NT2/D1 (cell line): ENCODE data around the gene TARBP2.

Experiments used
- DNase-seq: peaks from one replicate; pipeline ENCODE4 v3.0.0-alpha.2; 2011; ENCODE audit warnings: low read depth, low spot score
- H3K27me3 ChIP-seq: 2 replicates; pipeline ENCODE4 v1.6.0; 2011; ENCODE audit warnings: mild to moderate bottlenecking; ENCODE audit not compliant: insufficient read length, insufficient read depth
- H3K36me3 ChIP-seq: 2 replicates; pipeline ENCODE4 v1.6.1; 2011; ENCODE audit warnings: mild to moderate bottlenecking, low read length, mixed read lengths; ENCODE audit not compliant: insufficient read depth, insufficient read length
- H3K4me1 ChIP-seq: 2 replicates; pipeline ENCODE4 v1.5.1; 2011; ENCODE audit not compliant: insufficient read depth, insufficient read length
- H3K4me3 ChIP-seq: 2 replicates; pipeline ENCODE4 v1.5.1; 2011; ENCODE audit warnings: low read depth; ENCODE audit not compliant: insufficient read length
- H3K9ac ChIP-seq: 2 replicates; pipeline ENCODE4 v1.6.0; 2011; ENCODE audit warnings: low read depth; ENCODE audit not compliant: insufficient read length
- H3K9me3 ChIP-seq: 2 replicates; pipeline ENCODE4 v1.5.1; 2011; ENCODE audit warnings: mild to moderate bottlenecking, low read length; ENCODE audit not compliant: insufficient read depth
- SUZ12 ChIP-seq: IDR thresholded peaks from 2 replicates; pipeline ENCODE4 v1.6.1; 2011; ENCODE audit not compliant: insufficient read length, insufficient read depth; ENCODE audit errors: extremely low read depth
- YY1 ChIP-seq: IDR thresholded peaks from 2 replicates; pipeline ENCODE4 v1.6.1; 2011; ENCODE audit not compliant: insufficient read length, insufficient read depth
- ZNF274 ChIP-seq: IDR thresholded peaks from 2 replicates; pipeline ENCODE4 v1.6.1; 2011; ENCODE audit warnings: mild to moderate bottlenecking, low read depth, low read length

Gene TARBP2

GRCh38 chr12:53466640-53467039 lies 34.4 kb upstream of the TARBP2 start:
- no peak overlapping the region for H3K9ac ChIP-seq
- H3K9me3 ChIP-seq: no peaks in the 10 kb centered on the region
- no peaks in the 10 kb centered on the region for H3K27me3 ChIP-seq
- H3K4me3 ChIP-seq: no peak overlapping the region
- H3K36me3 ChIP-seq: peaks cover 97% of the 10 kb centered on the region
- TF ChIP-seq SUZ12 (no peak), ZNF274 (no peak), YY1 (no peak)
- no peak for DNase-seq
- H3K4me1 ChIP-seq: peaks cover 7% of the 10 kb centered on the region

GRCh38 chr12:53467082-53467481 lies 34.0 kb upstream of the TARBP2 start:
- no peak overlapping the region for H3K4me3 ChIP-seq
- no peaks in the 10 kb centered on the region for H3K27me3 ChIP-seq
- no peak overlapping the region for H3K9ac ChIP-seq
- H3K4me1 ChIP-seq: peaks cover 7% of the 10 kb centered on the region
- H3K9me3 ChIP-seq: no peaks in the 10 kb centered on the region
- DNase-seq: no peak
- H3K36me3 ChIP-seq: peaks cover 97% of the 10 kb centered on the region
- TF ChIP-seq YY1: no peak
- TF ChIP-seq SUZ12: no peak

- TF ChIP-seq ZNF274 (no peak), YY1 (no peak), SUZ12 (no peak)
- DNase-seq: no peak
- H3K36me3 ChIP-seq: peaks cover 96% of the 10 kb centered on the region
- no peak overlapping the region for H3K4me3 ChIP-seq
- no peaks in the 10 kb centered on the region for H3K27me3 ChIP-seq
- H3K4me1 ChIP-seq: peaks cover 9% of the 10 kb centered on the region
- no peak overlapping the region for H3K9ac ChIP-seq
- H3K9me3 ChIP-seq: no peaks in the 10 kb centered on the region
These were observed 33.2 kb upstream of the TARBP2 start for GRCh38 chr12:53467880-53468279.

- peaks cover 9% of the 10 kb centered on the region for H3K4me1 ChIP-seq
- H3K36me3 ChIP-seq: peaks cover 94% of the 10 kb centered on the region
- H3K27me3 ChIP-seq: no peaks in the 10 kb centered on the region
- no peak for DNase-seq
- H3K9ac ChIP-seq: no peak overlapping the region
- no peak for TF ChIP-seq YY1
- H3K4me3 ChIP-seq: no peak overlapping the region
- H3K9me3 ChIP-seq: no peaks in the 10 kb centered on the region
These were observed 32.8 kb upstream of the TARBP2 start for GRCh38 chr12:53468282-53468681.

GRCh38 chr12:53472056-53472582 lies 29.0 kb upstream of the TARBP2 start:
- no peaks in the 10 kb centered on the region for H3K9me3 ChIP-seq
- H3K36me3 ChIP-seq: peaks cover 95% of the 10 kb centered on the region
- no peak overlapping the region for H3K9ac ChIP-seq
- H3K27me3 ChIP-seq: no peaks in the 10 kb centered on the region
- H3K4me1 ChIP-seq: peaks cover 4% of the 10 kb centered on the region
- TF ChIP-seq SUZ12 (no peak), YY1 (no peak), ZNF274 (no peak)
- DNase-seq: no peak
- H3K4me3 ChIP-seq: no peak overlapping the region

- peaks cover 4% of the 10 kb centered on the region for H3K4me1 ChIP-seq
- no peaks in the 10 kb centered on the region for H3K27me3 ChIP-seq
- H3K36me3 ChIP-seq: peaks cover 93% of the 10 kb centered on the region
- H3K9me3 ChIP-seq: no peaks in the 10 kb centered on the region
- no peak overlapping the region for H3K4me3 ChIP-seq
- no peak for DNase-seq
- H3K9ac ChIP-seq: no peak overlapping the region
- TF ChIP-seq ZNF274 (no peak), SUZ12 (no peak), YY1 (no peak)
These were observed 27.0 kb upstream of the TARBP2 start for GRCh38 chr12:53474077-53474476.

- TF ChIP-seq SUZ12 (no peak), ZNF274 (no peak), YY1 (no peak)
- no peak overlapping the region for H3K4me3 ChIP-seq
- DNase-seq: no peak
- H3K9me3 ChIP-seq: no peaks in the 10 kb centered on the region
- H3K27me3 ChIP-seq: no peaks in the 10 kb centered on the region
- no peak overlapping the region for H3K9ac ChIP-seq
- H3K36me3 ChIP-seq: peaks cover 93% of the 10 kb centered on the region
- peaks cover 4% of the 10 kb centered on the region for H3K4me1 ChIP-seq
These were observed 26.3 kb upstream of the TARBP2 start for GRCh38 chr12:53474819-53475218.
